ENCODE data around the gene NRP1.

The NRP1 gene

GRCh38 chr10:33329178-33329577 is 5.3 kb downstream of the NRP1 start:
- Histone ChIP-seq H3K4me3 (ENCODE audit: low read length) (no peak overlapping the region), H3K36me3 (ENCODE audit: control insufficient read depth, low read length) (no peaks in the 10 kb centered on the region), H3K9me3 (ENCODE audit: control insufficient read depth, insufficient read depth, low read length) (no peaks in the 10 kb centered on the region), H3K27me3 (ENCODE audit: control insufficient read depth, low read length) (peaks cover 11% of the 10 kb centered on the region; the same call in 1 of the 2 replicates), H3K4me1 (ENCODE audit: control insufficient read depth, low read length) (no peaks in the 10 kb centered on the region), H3F3A (ENCODE audit: control insufficient read depth, insufficient read depth) (no peaks in the 10 kb centered on the region), H3K27ac (ENCODE audit: low read depth, low read length) (no peak overlapping the region), H4K20me1 (ENCODE audit: control insufficient read depth, insufficient read depth, low read depth, low read length) (no peaks in the 10 kb centered on the region), H3K79me2 (ENCODE audit: control insufficient read depth, low read length) (no peaks in the 10 kb centered on the region), H3K9me2 (replicated peaks; ENCODE audit: control insufficient read depth, low read length) (no peaks in the 10 kb centered on the region), H3K4me2 (ENCODE audit: low read length) (no peak overlapping the region)
- no peak for TF ChIP-seq CTCF (IDR thresholded peaks at IDR 0.05; ENCODE audit: low read depth, low read length, poor library complexity, severe bottlenecking)
- no peak for TF ChIP-seq EZH2phosphoT487 (IDR thresholded peaks at IDR 0.05; ENCODE audit: borderline replicate concordance, low read length)

- peaks cover 8% of the 10 kb centered on the region; the same call in 1 of the 2 replicates for H3K27me3 ChIP-seq (ENCODE audit: control insufficient read depth, low read length)
- H3F3A ChIP-seq (ENCODE audit: control insufficient read depth, insufficient read depth): no peaks in the 10 kb centered on the region
- H3K9me3 ChIP-seq (ENCODE audit: control insufficient read depth, insufficient read depth, low read length): no peaks in the 10 kb centered on the region
- no peak for TF ChIP-seq CTCF (IDR thresholded peaks at IDR 0.05; ENCODE audit: low read depth, low read length, poor library complexity, severe bottlenecking)
- no peak for TF ChIP-seq EZH2phosphoT487 (IDR thresholded peaks at IDR 0.05; ENCODE audit: borderline replicate concordance, low read length)
- no peaks in the 10 kb centered on the region for H4K20me1 ChIP-seq (ENCODE audit: control insufficient read depth, insufficient read depth, low read depth, low read length)
- no peaks in the 10 kb centered on the region for H3K36me3 ChIP-seq (ENCODE audit: control insufficient read depth, low read length)
- no peak overlapping the region for H3K27ac ChIP-seq (ENCODE audit: low read depth, low read length)
- no peaks in the 10 kb centered on the region for H3K79me2 ChIP-seq (ENCODE audit: control insufficient read depth, low read length)
- H3K4me3 ChIP-seq (ENCODE audit: low read length): no peak overlapping the region
- H3K4me2 ChIP-seq (ENCODE audit: low read length): no peak overlapping the region
- H3K4me1 ChIP-seq (ENCODE audit: control insufficient read depth, low read length): no peaks in the 10 kb centered on the region
- no peaks in the 10 kb centered on the region for H3K9me2 ChIP-seq (replicated peaks; ENCODE audit: control insufficient read depth, low read length)
Observed at GRCh38 chr10:33328253-33328652, 6.2 kb downstream of the NRP1 start.

GRCh38 chr10:33327751-33328150 is 6.7 kb downstream of the NRP1 start:
- Histone ChIP-seq H4K20me1 (ENCODE audit: control insufficient read depth, insufficient read depth, low read depth, low read length) (no peaks in the 10 kb centered on the region), H3K36me3 (ENCODE audit: control insufficient read depth, low read length) (no peaks in the 10 kb centered on the region), H3K79me2 (ENCODE audit: control insufficient read depth, low read length) (no peaks in the 10 kb centered on the region), H3K4me3 (ENCODE audit: low read length) (no peak overlapping the region), H3K27ac (ENCODE audit: low read depth, low read length) (no peak overlapping the region), H3K4me2 (ENCODE audit: low read length) (no peak overlapping the region), H3K4me1 (ENCODE audit: control insufficient read depth, low read length) (no peaks in the 10 kb centered on the region), H3K9me3 (ENCODE audit: control insufficient read depth, insufficient read depth, low read length) (no peaks in the 10 kb centered on the region), H3F3A (ENCODE audit: control insufficient read depth, insufficient read depth) (no peaks in the 10 kb centered on the region), H3K9me2 (replicated peaks; ENCODE audit: control insufficient read depth, low read length) (no peaks in the 10 kb centered on the region), H3K27me3 (ENCODE audit: control insufficient read depth, low read length) (peaks cover 8% of the 10 kb centered on the region; the same call in 1 of the 2 replicates)
- TF ChIP-seq CTCF (IDR thresholded peaks at IDR 0.05; ENCODE audit: low read depth, low read length, poor library complexity, severe bottlenecking): no peak
- TF ChIP-seq EZH2phosphoT487 (IDR thresholded peaks at IDR 0.05; ENCODE audit: borderline replicate concordance, low read length): no peak
